EL (cell line): ENCODE measurements around the gene PARN.

Experiments
- DNase-seq: peaks from one replicate; pipeline ENCODE4 v3.0.0-alpha.2; 2016

PARN gene

GRCh38 chr16:14495213-14496046 lies 134.6 kb downstream of the PARN start:
- DNase-seq = no peak

DNA sequence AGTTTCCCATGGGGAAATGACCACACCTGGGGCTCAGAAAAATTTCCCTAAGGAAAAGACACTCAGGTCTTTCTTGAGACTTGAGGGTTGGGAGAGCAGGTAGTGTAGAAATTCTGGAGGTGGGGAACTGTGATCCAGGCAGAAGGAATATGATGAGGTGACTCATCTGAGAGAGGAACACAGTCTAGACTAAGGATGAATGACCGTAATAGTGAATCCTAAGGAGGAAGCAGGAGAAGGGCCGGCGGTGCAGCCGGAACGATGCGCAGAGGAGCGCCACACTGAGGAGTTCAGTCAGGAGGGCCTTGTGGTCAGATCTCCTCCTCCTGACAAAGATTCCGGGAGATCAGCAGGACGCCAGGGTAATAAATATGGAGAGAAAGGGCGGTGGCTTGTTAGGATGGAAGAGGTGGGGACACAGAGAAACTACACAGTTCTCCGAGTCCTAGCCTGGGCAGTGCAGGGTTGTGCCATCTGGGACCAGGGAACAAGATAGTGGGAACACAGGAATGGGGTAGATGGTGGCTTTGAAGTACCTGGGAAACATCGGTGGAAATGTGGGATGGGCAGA lies 135.6 kb downstream of the PARN start:
- no peak for DNase-seq

- no peak for DNase-seq
Observed at GRCh38 chr16:14493791-14494190, 136.3 kb downstream of the PARN start.

GRCh38 chr16:14492614-14493013 lies 137.4 kb downstream of the PARN start:
- DNase-seq = no peak

GRCh38 chr16:14491861-14492529 lies 138.1 kb downstream of the PARN start:
- DNase-seq = no peak

DNA sequence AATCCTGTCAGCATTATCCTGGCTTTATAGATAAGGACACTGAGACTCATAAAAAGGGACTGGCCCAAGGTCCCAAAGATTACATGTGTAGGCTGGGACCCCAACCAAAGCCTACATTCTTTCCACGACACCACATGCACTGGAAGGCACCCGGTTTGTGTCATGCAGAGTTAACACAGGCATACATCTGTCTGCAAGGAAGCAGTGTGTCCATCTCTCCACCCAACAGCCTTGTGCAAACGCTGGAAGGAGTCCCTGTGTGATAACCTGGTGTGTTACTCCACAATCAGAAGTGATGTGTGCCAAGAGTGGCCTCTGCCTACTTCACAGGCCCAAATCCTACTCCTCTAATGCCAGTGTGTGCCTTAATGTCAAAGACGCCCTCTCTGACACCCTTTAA lies 139.8 kb downstream of the PARN start:
- DNase-seq = no peak

- DNase-seq = no peak
Observed at GRCh38 chr16:14489460-14489859, 140.6 kb downstream of the PARN start.

GRCh38 chr16:14487579-14487978 lies 142.5 kb downstream of the PARN start:
- peak; percentile 21 for DNase-seq

DNA sequence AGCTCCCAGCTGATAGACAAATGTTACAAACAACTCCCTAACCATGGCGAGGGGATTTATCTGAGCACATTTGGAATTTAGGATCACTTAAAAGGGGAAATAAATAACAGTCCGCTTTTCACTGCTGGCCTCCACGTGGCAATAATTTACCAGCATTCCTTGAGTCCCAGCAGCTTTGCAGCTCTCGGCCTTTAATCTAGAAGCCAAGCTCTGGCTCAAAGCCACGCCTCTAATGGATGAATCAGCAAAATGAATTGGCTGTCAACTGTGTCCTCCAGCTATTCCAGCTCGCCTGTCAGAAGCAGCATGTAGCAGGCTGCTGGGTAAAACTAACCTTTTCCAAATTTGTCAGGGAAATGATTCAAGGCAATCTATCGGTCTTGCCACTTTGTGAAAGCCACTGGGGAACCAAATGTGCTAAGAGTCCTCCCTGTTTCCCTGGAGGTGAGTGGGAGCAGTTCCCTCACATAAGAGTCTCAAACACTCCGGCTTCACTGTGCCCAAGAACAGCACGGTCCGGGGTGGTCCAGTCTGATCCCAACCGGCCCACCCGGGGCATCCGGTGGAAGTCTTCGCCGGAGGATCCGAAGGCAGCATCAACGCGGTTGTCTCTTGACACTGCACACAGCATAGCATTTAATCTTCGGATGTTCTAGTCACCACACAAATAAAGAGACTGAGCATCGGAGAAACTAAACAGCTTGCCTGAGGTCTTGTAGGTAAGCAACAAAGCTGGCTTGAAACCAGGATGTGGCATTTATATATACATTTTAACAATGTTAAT lies 143.3 kb downstream of the PARN start:
- peak; percentile 95 for DNase-seq

GRCh38 chr16:14485811-14486519 lies 144.1 kb downstream of the PARN start:
- no peak for DNase-seq

- DNase-seq = peak; percentile 32
Observed at GRCh38 chr16:14485121-14485551, 144.9 kb downstream of the PARN start.

DNA sequence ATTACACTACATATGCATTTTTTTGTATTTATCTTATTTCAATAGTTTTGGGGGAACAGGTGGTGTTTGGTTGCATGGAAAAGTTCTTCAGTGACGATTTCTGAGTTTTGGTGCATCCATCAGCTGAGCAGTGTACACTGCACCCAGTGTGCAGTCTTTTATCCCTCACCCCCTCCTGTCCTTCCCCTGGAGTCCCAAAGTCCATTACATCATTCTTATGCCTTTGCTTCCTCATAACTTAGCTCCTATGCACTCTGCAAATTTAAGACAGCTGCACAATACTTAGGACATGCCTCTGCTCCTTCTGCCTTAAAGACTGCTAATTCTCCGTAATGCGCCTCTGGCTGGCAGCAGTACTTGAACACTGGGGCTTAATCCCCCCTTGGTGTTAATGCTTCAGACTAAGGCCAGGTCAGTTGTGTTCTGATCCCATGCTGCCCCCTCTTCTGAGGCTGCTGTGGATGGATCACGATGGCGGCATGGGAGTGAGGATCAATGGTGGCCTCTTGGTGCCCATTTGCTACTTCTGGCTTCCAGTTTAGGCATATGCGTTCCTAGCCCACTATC lies 146.2 kb downstream of the PARN start:
- DNase-seq = no peak

- no peak for DNase-seq
Observed at GRCh38 chr16:14476183-14476582, 153.9 kb downstream of the PARN start.

DNA sequence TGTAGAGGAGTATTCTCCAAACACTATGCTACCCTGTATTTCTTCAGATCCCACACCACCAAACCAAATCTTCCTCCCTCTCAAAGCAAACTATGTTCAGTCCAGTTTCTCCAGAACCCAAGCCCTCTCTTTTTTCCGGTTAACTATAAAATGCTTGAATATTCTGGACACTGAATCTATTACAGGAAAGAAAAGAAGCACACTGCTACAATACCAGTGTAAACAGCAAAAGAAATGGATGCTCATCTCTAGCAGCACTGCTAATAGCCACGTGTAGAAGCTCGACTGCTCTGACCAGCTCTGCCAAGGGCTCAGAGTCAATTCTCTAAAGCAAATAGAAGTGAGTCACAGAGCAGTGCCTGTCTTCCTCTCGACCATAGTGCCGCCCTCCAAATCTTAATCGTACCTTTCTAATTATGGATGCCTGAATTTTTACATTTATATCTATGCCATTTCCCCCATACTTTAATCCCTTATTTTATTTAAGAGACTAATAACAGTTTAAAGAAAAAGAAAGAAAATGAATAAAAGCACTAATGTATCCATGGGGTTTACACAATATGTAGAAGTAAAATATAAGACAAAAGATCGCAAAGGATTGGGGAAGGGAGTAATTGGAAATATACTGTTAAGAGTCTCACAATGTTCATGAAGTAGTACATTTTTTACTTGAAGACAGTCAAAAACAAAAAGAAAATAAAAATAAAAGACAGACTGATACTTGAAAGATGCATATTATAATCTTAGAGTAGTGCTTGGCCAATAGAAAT lies 154.5 kb downstream of the PARN start:
- no peak for DNase-seq

GRCh38 chr16:14473488-14473887 lies 156.6 kb downstream of the PARN start:
- DNase-seq = no peak

DNA sequence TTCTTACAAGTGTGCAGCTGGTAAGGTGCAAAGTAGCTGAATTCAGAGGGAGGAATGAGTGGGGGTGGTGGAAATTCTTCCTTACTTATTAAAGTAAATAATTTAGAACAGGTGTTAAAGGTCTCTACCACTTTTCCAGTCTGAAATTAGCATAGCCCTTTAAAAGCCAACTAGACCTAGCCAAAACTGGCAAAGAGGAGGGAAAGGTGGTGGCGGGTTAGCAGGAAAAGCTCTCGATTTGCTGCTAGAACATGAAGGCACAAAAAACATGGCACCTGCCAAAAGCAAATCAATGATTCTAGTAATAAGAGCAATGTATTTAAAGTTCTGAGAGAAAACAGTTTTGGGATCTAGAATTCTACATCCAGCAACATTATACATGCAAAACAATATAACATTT lies 157.7 kb downstream of the PARN start:
- DNase-seq = no peak

DNA sequence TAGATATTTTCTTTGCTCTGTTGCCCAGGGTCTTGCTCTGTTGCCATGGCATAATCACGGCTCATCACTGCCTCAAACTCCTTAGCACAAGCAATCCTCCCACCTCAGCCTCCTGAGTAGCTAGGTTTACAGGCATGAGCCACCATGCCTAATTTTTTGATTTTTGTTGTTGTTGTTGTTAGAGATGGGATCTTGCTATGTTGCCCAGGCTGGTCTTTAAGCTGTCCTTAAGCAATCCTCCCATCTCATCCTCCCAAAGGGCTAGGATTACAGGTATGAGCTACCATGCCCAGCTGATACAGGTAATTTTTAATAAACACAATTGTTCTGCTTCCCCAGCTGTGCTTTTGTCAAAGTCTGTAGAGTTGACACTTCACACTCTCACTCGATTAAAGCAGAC lies 159.3 kb downstream of the PARN start:
- DNase-seq = no peak

DNA sequence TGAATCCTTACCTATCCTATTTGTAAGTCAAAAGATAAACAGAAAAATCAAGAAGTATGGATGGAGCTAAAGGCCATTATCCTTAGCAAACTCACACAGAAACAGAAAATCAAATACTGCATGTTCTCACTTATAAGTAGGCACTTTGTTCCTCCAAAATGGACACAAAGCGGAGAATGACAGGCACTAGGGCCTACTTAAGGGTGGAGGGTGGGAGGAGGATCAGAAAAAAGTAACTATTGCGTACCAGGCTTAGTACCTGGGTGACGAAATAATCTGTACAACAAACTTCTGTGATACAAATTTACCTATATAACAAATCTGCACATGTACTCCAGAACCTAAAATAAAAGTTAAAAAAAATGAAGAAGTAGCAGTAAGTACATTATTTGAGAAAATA lies 164.3 kb downstream of the PARN start:
- no peak for DNase-seq

DNA sequence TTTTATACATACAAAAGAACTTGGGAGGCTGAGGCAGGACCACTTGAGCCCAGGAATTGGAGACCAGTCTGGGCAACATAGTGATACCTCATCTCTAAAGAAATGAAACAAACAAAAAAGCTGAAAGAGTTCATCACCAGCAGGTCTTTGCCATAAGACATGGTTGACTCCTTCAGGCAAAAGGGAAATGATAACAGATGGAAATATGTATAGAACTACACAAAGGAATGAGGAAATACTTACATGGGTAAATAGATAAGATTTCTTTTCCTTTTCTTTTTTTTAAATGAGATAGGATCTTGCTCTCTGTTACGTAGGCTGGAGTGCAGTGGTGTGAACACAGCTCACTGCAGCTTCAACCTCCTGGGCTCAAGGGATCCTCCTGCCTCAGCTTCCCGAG lies 165.3 kb downstream of the PARN start:
- peak; percentile 7 for DNase-seq

DNA sequence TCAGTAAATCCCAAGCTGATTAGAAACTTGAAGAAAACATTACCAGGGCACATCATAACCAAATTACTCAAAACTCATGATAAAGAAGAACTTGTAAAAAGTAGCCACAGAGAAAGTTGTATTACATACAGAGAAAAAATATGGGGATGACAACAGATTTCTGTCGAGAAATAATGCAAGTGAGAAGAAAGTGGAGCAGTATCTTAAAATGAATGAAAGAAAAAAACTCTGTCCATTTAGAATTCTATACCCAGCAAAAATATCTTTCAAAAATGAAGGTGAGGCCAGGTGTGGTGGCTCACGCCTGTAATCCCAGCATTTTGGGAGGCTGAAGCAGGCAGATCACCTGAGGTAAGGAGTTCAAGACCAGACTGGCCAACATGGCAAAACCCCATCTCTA lies 165.9 kb downstream of the PARN start:
- no peak for DNase-seq

- peak; percentile 52 for DNase-seq
Observed at GRCh38 chr16:14462811-14463210, 167.2 kb downstream of the PARN start.
